CD4-positive, alpha-beta T cell treated with Interleukin-4 for 4 hours (primary cell): ENCODE data around the gene EPB41L4A.

Source experiments
- DNase-seq: peaks from one replicate; pipeline ENCODE4 v3.0.0-alpha.2; 2020

EPB41L4A gene

DNA sequence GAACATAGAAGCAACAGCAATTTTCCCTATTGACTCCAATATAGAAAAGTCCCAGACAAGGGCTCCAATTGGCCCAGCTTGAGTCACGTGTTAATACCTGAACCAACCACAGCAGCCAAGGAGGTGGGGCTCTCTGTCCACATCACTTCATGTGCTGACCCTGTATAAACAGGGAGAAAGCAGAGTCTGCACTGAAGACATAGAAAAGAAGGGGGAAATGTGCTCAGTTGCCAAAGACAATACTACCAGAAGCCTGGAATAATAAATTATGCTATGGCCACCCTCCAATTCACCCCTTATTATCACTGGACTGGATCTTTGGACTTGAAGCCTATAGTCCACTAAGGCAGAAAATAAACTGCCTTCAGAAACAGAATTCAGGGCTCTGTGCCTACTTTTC lies 275.4 kb downstream of the EPB41L4A start:
- no peak for DNase-seq

DNA sequence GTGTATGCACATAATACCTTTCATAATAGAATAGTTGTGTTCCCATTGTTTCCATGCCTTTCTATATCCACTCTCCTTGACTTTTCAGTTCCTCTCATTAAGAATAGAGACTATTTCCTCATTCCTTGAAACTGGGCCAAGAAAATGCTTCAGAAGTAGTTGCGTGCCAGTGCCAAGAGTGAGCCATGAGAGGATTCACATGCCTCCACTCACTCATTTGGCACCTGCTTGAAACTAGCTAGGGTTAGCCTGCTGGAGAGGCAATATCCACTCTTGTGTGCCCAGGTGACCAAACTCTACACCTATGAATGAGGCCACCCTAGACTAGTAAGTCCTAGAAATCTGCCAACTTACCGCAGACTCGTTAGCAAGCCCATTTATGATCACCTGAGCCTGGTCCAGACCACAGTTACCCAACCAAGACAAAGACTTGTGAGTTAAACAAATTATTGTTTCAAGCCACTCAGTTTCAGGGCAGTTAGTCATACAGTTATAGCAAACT lies 276.3 kb downstream of the EPB41L4A start:
- no peak for DNase-seq

DNA sequence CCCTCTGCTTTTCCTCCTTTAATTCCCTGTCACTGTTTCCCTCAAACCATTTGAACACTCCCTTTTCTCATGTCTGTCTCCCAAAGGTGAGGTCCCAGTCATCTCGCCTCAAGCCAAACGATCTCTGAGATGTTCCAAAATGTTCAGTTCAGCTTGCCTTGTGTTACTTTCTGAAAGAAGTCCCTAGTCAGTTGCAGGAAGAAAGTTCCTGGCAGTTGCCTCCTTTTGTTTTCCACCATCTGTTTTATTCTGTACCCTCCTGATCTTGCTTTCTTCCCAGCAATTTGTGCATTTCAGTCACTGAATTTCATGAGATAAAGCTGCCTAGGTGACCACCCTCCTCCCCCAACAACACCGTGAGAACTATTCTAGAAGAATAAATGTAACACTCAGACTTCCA lies 277.5 kb downstream of the EPB41L4A start:
- DNase-seq = no peak

DNA sequence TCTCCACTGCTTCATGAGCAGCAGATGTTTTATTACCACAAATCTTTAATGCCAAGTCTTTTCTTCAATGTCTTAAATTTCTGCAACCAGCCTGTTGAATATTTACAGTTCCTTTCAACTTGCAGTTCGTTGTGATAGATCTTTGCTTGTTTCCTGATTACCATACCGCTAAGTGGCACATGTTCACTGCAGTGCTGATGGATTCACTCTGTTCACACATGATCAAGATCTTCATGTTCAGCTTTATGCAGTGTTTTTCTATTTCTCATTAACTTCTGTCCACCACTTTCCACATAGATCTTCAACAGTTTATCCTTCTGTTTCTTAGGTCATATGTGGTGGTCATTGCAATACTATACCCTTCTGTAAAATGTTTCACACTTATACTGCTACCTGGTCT lies 280.6 kb downstream of the EPB41L4A start:
- no peak for DNase-seq

DNA sequence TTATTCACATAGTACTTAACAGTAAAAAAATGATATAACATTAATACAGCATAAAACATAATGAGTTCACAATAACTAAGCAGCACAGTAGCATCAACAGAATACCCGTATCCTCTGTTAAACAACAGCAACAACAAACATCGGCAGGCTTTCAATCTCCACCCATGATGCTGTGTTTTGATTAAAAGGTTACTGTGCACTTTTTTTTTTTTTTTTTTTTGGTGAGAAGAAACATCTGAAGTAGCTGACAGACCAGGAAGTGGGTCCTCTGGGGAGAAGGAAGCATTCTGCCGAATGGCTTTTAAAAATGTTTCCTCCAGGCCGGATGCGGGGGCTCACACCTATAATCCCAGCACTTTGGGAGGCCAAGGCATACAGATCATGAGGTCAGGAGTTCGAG lies 282.3 kb downstream of the EPB41L4A start:
- DNase-seq = no peak

DNA sequence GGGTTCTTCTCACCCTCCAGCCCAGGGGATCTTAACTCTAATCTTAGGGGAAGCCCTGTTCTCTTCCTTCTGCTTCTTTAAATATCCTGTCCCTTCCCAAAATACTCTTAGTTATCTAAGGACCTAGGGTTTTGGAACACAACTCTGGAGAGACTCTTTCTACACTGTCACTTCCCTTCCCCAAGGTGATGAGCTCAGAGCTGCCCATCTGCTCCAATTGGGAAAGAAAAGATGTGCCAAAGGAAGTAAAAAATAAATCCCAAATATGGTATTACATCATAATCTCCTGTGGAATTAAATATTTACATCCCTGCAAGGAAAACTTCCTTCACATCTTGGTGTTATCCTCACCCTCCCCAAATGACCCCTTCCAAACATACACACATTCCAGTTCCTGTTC lies 291.2 kb downstream of the EPB41L4A start:
- no peak for DNase-seq

DNA sequence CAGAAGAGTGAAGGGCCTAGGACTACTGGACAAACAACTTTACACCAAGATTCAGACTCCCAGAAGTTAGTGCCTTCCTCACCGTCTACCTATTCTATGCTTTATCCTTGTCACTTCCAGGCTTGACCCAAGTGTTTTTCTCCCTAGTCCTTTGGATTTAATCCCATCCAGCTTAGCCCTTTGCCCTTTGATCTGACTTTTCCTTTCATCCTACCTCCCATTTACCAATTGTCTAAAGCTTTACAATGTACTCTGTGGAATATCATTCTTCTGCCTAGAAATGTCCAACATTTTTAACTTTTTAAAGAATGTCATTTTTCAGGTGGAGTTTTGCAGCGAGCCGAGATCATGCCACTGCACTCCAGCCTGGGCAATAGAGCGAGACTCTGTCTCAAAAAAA lies 292.1 kb downstream of the EPB41L4A start:
- no peak for DNase-seq

DNA sequence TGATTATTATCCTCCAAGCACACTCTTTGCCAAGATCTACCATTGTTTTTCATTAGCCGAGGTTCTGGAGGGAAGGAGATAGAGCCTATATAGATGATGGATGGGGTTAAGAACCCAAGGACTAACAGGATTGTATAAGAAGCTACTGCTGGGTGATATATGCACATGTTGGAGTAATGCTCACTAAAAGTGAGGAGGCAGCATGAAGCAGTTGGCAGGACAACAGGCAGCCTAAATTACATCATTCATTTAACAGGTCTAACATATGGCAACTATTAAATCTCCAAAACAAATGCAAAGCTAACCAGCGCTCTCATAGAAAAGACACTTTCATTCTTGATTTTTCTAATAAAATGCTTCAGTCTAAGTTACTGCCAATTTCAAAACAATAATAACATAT lies 293.2 kb downstream of the EPB41L4A start:
- DNase-seq = no peak

DNA sequence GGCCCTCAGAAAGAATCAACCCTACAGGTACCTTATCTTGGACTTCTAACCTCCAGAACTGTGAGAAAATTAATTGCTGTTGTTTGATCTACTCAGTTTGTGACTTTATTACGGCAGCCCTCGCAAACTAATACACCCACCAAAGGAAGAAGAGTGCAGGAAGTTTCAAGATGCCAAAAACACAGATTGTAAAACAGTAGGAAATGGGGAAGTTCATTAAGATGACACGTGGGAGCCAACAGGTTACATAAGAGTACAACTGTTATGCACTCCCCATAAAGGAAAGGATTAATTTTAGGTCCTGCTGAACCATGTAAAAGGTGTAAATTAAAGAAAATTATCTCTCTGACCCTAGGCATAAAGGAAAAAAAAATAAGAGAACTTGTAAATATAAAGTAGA lies 294.3 kb downstream of the EPB41L4A start:
- DNase-seq = no peak

DNA sequence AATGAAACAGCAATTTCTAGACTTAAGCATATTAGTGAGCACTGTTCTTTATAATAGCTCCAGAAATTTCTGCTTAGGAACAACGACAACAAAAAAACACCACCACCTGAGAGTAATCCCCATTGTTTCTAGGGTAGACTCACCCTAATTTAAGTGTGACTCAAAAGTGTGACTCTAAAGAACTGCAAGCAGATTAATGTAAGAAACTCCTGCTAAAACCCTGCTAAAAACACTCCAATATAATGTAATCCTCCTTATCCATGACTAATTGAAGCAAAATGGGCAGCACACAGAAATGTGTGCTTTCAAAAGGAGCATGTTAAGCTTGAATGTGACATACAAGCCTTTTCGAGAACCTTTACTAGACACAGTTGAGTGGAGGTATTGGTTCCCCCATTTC lies 296.0 kb downstream of the EPB41L4A start:
- no peak for DNase-seq

DNA sequence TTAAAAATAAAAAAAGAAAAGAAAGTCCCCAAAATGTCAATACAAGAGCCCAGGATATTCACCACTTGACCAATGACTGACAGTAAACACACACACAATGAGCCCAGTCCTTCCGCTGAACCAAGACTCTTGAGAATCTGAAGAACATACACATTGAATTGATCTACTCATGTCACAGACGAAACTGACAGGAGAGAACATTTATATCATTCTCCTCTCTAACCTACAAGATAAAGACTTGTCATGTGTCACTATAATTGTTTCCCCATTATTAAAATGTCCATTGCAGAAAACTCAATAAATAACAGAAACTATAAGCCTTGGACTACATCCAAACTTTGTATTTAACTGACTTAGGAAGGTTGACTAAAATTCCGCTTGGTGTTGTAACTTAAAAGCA lies 296.7 kb downstream of the EPB41L4A start:
- DNase-seq = no peak

DNA sequence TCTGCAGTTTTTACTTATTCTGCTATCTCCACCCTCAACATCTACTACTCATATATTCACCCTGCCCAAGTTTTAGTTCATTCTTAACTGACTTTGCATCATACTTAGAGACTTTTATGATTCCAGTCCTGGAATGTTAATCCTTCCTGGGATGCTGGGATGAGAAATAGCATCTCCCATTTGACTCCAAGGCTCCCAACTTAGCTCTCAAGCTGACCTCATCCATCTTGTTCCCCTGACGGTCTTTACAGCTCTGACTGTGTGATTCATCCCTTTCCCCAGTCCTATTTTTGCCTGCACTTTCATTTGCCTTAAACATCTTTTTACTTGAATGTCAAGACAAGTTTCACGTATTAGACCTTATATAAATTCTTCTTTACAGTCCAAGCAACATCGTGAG lies 297.8 kb downstream of the EPB41L4A start:
- DNase-seq = no peak

DNA sequence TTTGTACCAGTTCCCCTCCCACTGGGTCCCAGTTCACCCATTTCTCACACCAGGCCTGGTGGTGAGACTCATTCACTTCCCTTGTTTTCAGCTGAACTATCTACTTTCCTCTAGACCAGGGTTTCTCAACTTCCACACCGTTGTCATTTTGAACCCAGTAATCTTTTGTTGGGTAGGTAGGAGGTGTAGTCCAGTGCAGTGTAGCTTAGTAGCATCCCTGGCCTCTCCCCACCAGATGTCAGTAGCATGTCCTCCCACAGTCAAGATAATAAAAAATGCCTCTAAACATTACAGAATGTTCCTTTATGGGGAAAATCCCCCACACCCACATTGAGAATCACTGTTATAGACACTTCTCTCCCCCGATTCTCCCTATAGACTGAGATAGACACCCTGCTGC lies 299.1 kb downstream of the EPB41L4A start:
- DNase-seq = no peak

DNA sequence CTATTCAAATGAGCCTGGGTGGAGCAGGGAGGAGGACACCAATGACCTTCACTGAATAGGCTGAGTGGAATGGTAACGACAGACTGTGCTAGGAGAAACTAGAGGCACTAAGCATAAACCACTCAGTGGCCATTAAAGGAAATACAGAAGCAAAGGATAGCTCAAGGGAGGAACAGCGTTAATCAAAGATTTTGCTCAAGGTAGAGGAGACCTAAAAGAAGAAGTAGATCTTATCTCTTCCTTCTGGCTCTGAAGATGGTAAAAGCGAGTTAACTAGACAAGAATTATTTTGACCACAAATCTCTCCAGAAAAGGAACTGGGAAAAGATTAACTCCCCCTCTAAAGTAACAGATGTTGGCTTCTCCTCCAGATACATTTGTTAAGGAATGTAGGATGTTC lies 299.6 kb downstream of the EPB41L4A start:
- DNase-seq = no peak

DNA sequence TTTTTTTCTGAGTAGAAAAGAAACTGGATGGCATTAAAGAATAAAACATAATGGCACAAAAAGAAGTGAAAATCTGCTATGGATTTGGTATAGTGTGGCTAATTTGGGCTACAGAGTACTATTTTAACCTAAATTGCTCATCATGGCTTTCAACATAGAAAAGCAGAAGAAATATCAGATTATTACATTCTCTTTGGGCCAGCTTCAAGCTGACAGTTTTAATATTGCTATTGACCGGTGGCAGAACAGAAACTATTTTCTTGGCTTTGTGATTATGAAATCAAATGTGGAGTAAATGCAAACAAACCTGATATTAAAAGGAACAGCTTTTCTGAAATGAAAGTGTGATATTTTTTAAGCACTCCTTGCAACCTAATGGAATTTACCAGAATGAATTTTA lies 301.5 kb downstream of the EPB41L4A start:
- DNase-seq = no peak

DNA sequence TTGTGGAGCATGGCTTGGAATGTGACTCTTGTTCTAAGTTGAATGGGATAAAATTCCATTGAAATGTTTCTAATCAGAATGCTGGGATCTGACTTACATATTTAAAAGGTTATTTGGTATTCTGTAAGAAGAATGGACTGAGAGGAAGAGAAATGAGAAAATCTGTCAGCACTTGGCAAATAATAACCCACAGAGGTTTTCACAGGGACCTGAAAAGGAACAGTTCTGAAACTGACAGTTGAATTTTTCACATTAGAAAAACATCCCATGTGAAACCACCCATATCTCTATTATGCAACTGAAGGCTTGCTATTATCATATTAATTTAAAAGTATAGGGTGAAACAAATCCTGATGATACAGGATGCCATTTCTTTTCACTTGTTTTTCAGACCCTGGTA lies 302.7 kb downstream of the EPB41L4A start:
- DNase-seq = no peak

DNA sequence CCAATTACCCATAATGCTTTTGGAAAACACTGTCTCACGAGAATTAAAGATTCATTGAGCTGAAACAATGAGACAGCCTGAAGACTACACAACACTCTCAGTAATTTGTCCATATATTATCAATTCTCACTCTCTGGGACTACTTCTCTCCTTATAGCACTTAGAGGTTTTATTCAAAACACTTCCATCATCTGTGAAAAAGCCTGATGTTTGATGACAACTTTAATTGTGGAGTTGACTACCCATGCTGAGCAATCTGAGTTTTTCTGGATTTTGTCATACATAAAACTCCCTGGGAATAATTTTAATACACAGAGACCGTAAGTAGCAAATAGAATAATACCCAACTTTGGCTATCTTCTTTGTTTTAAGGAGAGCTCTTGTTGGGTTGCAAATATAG lies 305.5 kb downstream of the EPB41L4A start:
- DNase-seq = no peak
